GM19023 (cell line): Measurements from ENCODE around the gene NIT2.
"Not testable (repeated sequence)": the region's sequence is repeated elsewhere in the genome, so short reads cannot be mapped to it uniquely, and the experiment has no call there.

Experiments
- ATAC-seq: cut with Tn5 transposase; IDR thresholded peaks from one replicate; pipeline ENCODE4 v1.9.1; 2021; ENCODE audit warnings: mild to moderate bottlenecking, moderate library complexity; ENCODE audit not compliant: unreplicated experiment

The NIT2 gene, protein sequence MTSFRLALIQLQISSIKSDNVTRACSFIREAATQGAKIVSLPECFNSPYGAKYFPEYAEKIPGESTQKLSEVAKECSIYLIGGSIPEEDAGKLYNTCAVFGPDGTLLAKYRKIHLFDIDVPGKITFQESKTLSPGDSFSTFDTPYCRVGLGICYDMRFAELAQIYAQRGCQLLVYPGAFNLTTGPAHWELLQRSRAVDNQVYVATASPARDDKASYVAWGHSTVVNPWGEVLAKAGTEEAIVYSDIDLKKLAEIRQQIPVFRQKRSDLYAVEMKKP

GRCh38 chr3:100334488-100335351 lies at the start of gene NIT2:
NIT2 (plus strand) TSS chr3:100334757; CDS start chr3:100334792, 35 bp downstream.
- ATAC-seq = peak; percentile 96

- ATAC-seq = no peak
Observed at GRCh38 chr3:100288288-100288894, 46.2 kb upstream of the NIT2 start.

DNA sequence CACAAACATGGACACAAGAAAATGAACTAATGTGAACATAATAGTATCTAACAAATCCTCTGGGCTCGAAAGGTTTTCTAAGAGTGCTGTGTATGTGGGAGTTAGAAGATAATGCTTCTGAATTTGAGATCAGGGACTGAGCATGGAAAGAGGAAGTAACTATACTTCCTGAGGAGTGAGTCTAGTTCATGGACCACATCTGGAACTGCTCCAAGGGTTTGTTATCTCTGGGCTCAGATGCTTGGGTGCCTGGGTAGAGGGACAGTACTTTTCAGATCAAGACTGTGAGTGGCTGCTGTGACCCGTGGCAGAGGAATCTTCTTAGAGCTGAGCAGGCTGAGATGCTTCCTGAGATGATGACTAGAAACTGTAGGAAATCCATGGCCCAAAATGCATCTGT lies 45.2 kb upstream of the NIT2 start:
- no peak for ATAC-seq

DNA sequence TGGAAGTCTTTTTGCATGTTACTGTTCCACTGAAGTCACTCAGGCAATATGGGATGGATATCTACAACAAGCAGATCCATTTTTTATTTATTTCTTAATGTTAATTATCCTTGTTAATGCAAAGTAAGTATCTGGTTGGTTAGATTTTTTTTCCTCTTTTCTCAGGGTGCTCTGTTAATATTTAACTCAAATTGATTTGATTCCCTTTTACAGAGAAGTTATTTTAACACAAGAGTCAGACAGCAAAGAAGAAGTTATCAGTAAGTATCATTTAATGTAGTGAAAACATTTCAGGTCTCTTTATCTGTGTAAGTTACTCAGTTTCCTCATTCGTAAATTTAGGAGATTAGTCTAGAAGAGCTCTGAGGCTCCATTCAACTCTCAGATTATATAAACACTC lies 39.5 kb upstream of the NIT2 start:
- no peak for ATAC-seq

GRCh38 chr3:100297784-100298183 lies 36.8 kb upstream of the NIT2 start:
- ATAC-seq = no peak

DNA sequence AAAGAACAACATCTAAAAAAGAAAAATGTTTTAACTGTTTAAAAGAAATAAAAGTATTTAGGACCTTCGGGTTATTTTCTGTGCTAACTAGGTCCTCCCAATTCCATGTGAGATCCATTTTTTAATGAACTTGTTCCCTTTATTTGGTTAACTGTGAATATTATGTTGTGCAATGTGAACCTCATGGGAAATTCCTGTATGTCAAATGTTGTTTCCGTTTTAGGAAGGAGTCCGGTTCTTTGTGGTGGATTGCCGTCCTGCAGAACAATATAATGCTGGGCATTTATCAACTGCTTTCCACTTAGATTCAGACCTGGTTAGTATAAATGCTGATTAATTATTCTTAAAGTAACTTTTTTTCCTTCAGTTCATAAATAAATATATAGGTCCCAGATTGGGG lies 35.5 kb upstream of the NIT2 start:
- ATAC-seq = no peak

GRCh38 chr3:100306695-100307094 lies 27.9 kb upstream of the NIT2 start:
- ATAC-seq = no peak

- no peak for ATAC-seq
Observed at GRCh38 chr3:100310355-100310965, 24.1 kb upstream of the NIT2 start.

DNA sequence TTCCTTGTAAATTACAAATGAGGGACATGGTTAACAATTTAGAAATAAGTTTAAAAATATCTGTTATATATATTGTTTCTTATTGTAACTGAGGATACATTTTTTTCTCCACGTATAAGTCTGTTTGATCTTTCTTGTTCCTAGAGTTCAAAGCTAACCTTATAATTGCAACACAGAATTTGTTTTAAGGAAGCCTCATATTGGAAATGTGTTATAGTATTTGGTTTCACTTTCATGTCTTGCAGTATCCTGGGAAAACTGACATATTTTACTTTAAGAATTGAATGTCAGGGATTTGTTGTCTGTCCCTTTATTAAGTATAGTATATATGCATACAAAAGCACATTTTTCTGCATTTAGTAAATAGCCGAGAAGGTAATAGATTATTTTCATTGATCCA lies 23.5 kb upstream of the NIT2 start:
- no peak for ATAC-seq

DNA sequence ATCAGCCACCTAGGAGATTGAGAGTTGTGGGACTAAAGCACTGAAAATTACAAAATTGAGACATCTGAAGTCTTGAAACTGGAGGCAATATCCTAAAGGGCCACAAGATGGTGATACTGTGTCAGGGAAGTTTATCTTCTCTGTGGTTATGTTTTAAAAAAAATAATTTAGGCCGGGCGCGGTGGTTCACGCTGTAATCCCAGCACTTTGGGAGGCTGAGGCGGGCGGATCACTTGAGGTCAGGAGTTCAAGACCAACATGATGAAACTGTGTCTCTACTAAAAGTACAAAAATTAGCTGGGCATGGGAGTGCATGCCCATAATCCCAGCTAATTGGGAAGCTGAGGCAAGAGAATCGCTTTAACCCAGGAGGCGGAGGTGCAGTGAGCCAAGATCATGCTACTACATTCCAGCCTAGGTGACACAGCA lies 17.9 kb upstream of the NIT2 start:
- peak; percentile 64 for ATAC-seq

DNA sequence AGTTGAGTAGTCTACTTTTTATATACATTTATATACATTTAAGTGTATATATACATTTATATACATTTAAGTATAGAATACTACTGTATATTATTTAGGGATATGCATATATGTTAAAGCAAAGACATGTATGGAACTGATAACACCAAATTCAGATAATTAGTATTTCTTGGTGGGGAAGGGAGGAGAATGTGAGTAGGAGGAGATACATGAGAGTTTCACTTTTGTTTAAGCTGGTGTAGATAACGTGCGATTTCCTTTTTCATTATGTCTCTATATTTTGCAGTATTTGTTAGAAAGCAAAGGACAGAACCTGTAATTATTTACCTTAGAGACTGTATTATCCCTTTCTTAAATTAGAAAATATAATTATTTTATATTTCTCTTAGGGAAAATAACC lies 16.6 kb upstream of the NIT2 start:
- no peak for ATAC-seq

- ATAC-seq = no peak
Observed at GRCh38 chr3:100319951-100320350, 14.6 kb upstream of the NIT2 start.

DNA sequence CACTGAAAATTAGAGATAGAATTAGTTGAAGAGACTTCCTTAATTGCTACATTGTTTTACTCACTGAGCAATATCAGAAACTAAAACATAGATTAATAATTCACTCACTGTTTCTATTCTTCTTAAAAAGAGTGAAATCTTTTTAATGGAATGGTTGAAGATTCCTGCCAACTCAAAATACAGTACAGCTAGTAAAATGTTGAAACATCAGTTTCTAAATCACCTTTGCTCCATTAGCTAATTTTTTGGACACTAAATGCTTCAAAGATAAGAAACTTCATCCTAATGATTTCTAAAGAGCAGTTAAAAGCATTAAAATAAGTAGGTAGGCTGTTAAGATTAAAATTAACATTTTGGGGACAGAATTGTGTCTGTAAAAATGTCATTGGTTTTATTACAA lies 10.5 kb upstream of the NIT2 start:
- ATAC-seq = no peak

DNA sequence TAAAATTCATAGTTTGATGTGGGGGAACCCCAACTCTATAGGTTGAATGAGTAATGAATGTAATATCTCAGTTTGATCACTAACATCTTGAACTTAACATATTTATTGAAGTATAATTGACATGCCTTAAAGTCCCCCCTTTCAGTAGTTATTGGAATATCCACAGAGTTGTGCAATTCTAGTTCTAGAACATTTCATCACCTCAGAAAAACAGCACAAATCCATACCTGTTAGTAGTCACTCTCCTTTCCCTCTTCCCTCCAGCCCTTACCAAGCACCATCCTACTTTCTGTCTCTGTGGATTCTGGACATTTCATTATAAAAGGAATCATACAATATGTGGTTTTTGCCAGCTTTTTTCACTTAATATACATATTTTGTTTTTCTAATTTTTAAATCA lies 8.7 kb upstream of the NIT2 start:
- no peak for ATAC-seq

DNA sequence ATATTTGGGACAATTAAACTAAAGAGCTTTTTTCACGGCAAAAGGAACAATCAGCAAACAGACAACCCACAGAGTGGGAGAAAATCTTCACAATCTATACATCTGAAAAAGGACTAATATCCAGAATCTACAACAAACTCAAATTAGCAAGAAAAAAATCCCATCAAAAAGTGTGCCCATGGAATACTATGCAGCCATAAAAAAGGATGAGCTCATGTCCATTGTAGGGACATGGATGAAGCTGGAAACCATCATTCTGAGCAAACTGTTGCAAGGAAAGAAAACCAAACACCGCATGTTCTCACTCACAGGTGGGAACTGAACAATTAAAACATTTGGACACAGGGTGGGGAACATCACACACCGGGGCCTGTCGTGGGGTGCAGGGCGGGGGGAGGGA lies 7.2 kb upstream of the NIT2 start:
- ATAC-seq = not testable (repeated sequence)

- ATAC-seq = no peak
Observed at GRCh38 chr3:100329800-100330489, 4.6 kb upstream of the NIT2 start.

DNA sequence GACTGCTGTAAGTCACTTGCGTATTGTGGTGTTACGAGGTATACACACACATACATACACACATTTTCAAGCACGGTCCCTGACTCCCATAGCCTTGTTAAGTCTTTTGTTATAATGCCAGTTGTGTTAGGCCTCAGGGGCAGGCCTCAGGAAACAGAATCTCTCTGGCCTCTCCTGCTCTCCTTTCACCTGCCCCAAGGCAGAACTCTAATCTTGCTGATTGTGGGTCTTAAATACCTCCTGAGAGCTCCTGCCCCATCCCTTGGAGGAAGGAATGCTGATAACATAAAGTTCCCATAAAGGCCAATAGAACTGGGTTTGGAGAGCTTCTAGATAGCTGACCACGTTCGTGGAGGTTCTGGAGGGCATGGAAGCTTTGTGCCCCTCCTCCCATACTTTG lies 3.9 kb upstream of the NIT2 start:
- no peak for ATAC-seq

- no peak for ATAC-seq
Observed at GRCh38 chr3:100331660-100332059, 2.9 kb upstream of the NIT2 start.

DNA sequence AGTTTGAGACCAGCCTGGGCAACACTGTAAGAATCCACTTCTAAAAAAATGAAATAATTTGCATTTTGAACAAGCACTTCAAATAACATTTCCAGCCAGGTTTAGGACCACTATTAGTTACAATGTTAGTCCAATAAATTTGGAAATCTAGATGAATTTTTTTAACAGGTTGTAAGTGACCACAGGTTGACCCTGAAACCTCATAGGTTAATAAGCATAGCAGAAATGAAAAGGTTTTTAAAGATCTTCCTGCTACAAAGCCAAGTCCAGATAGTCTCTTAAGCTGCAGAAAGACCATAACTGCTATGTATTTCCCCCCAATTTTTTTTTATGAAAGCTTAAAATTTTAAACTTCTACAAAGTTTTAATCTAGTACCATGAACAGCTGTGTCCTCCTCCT lies 1.5 kb upstream of the NIT2 start:
- ATAC-seq = no peak

DNA sequence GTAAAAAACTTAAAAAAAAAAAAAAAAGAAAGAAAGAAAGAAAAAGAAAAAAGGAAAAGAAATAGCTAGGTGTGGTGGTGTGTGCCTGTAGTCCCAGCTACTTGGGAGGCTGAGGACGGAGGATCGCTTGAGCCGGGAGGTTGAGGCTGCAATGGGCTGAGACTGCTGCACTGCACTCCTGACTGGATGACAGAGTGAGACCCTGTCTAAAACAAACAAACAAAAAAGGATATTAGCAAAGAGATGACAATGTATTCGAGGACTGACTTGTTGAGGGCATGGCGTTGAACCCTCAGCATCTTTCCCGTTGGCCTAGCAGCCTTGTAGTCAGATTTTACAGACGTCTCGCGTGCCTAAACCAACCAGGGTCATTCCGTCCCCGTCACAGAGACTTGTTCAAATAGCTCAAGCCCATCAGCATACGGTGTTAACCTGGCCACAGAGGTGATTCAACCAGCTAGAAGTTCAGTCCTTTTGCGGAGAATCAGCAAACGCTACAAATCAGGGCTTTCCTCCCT lies 528 bp upstream of the NIT2 start:
- ATAC-seq = peak; percentile 25

DNA sequence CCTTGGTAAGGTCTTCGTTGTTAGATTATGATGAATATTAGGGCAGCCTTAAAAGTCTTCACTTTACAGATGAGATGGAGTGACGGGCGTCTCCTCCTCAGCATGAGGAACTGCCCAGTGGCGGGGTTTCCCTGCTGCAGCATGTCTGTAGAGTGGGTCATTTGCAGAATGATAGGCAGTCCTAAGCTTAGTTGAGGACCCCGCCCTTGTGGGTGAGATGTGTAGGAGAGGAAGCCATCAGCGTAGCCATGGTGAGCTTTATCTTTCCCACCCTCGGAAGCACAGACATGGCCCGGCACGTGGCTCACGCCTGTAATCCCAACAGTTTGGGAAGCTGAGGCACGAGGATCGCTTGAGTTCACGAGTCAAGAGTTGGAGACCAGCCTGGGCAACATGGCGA lies 877 bp downstream of the NIT2 start:
- peak; percentile 52 for ATAC-seq
